22Rv1 (cell line): ENCODE data around the gene ZNF160.

Experiments
- CTCF ChIP-seq: fragments of 450-650 bp; IDR thresholded peaks from 2 replicates; pipeline ENCODE4 v1.5.1; 2017; ENCODE audit warnings: mild to moderate bottlenecking
- ZFX ChIP-seq: fragments of 450-650 bp; IDR thresholded peaks from 2 replicates; pipeline ENCODE4 v1.6.1; 2017; ENCODE audit warnings: antibody characterized with exemption, borderline replicate concordance

- no peak for TF ChIP-seq CTCF
- no peak for TF ChIP-seq ZFX
These were observed 23.8 kb downstream of the ZNF160 start for GRCh38 chr19:53079313-53079924.
